Right hindlimb (tissue), 1 donor: ENCODE measurements around the gene SELENOP.

Experiments
- DNase-seq: peaks from one replicate; pipeline ENCODE4 v3.0.0-alpha.2; 2018

SELENOP gene

GRCh38 chr5:42787845-42788244 is 23.8 kb downstream of the SELENOP start:
- DNase-seq = no peak

GRCh38 chr5:42787073-42787472 is 24.6 kb downstream of the SELENOP start:
- DNase-seq = no peak

- DNase-seq = no peak
Observed at GRCh38 chr5:42785756-42786155, 25.9 kb downstream of the SELENOP start.

GRCh38 chr5:42784132-42784531 is 27.6 kb downstream of the SELENOP start:
- DNase-seq = no peak

GRCh38 chr5:42781584-42781983 is 30.1 kb downstream of the SELENOP start:
- no peak for DNase-seq

- no peak for DNase-seq
Observed at GRCh38 chr5:42779083-42779482, 32.6 kb downstream of the SELENOP start.

- DNase-seq = no peak
Observed at GRCh38 chr5:42772265-42772993, 39.3 kb downstream of the SELENOP start.

- no peak for DNase-seq
Observed at GRCh38 chr5:42770003-42770402, 41.7 kb downstream of the SELENOP start.

- no peak for DNase-seq
Observed at GRCh38 chr5:42768106-42768504, 43.6 kb downstream of the SELENOP start.

- DNase-seq = no peak
Observed at GRCh38 chr5:42767491-42768105, 44.1 kb downstream of the SELENOP start.

GRCh38 chr5:42761791-42762190 is 49.9 kb downstream of the SELENOP start:
- DNase-seq = no peak

- DNase-seq = no peak
Observed at GRCh38 chr5:42760426-42760825, 51.3 kb downstream of the SELENOP start.

GRCh38 chr5:42759456-42759855 is 52.2 kb downstream of the SELENOP start:
- no peak for DNase-seq

GRCh38 chr5:42756606-42757601 is 54.8 kb downstream of the SELENOP start, which contains the start of gene CCDC152:
CCDC152 (plus strand) TSS chr5:42756818; CDS start chr5:42759122, 2,304 bp downstream.
- DNase-seq = peak; percentile 48

- no peak for DNase-seq
Observed at GRCh38 chr5:42753099-42753498, 58.6 kb downstream of the SELENOP start.

GRCh38 chr5:42751044-42751443 is 60.6 kb downstream of the SELENOP start:
- no peak for DNase-seq

- DNase-seq = no peak
Observed at GRCh38 chr5:42750507-42750906, 61.2 kb downstream of the SELENOP start.
